Measurements from ENCODE around the gene IL5RA.

IL5RA gene

DNA sequence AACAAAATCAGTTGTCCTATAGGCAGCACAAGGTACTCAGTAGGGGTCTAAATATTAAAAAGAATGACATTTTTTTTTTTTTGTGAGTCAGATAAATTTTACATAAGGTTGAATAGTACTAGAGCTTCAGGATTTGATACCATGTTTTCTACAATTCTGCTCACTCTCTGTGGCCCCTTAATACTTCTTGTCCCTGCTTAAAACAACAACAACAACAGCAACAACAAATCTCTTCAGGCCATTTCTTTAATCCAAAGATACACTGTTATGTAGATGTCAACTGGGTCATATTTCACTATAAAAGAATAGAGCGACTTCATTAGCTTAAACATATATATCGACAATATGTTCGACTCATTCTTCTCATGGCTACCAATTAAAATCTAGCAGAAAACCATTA lies 3.0 kb downstream of the IL5RA start:
- DNase-seq (ENCODE audit: low read depth) = no peak

DNA sequence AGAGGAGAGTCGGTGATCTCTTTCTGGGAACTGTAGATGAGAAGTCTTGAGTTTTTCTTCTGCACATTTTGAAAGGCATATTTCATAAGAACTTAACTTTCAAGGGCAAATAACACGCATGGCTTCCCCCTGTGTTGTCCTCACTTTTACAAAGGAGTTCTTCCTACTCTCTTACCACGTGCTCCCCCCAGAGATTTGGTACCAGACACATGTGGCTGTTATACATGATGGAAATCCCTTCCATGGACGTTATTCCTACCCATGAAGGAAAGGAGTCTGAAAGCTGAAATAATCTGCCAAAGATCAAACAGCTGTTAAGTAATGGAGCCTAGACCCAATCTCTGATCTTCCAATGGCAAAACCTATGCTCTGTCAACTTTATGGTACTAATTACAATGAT lies 4.4 kb downstream of the IL5RA start:
- DNase-seq (ENCODE audit: low read depth) = no peak

DNA sequence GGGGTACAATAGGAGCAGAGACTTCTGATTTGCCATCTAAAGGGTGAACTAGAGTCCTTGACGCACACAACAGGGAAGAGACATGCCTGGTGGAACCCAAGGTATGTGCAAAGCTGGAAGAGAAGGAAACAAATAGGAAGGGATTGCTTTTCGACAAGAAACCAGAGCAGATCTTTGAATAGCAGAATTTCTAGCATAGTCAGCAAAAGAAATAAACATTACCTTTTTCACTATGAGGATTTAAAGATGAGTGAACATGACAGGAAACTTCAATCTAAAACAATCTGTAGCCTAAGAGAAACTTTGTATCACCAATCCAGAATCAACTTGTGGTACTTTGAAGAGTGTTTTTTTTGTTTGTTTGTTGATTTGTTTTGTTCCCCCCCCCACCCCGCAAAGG lies 4.9 kb downstream of the IL5RA start:
- DNase-seq (ENCODE audit: low read depth) = no peak

DNA sequence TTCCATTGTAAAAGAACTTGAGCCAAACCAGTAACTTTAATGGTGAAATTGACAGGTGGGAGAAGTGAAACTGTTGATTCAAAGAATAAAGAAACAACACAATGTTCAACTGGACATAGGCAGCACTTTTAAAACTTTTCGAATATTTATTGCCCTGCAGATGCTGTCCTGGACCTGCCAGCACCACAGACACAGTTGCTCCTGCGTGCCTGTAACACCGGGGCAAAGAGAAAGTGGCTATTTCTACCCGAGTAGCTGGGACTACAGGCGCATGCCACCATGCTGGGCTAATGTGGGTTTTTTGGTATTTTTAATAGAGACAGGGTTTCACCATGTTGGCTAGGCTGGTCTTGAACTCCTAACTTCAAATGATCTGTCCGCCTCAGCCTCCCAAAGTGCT lies 7.4 kb downstream of the IL5RA start:
- DNase-seq (ENCODE audit: low read depth) = no peak

DNA sequence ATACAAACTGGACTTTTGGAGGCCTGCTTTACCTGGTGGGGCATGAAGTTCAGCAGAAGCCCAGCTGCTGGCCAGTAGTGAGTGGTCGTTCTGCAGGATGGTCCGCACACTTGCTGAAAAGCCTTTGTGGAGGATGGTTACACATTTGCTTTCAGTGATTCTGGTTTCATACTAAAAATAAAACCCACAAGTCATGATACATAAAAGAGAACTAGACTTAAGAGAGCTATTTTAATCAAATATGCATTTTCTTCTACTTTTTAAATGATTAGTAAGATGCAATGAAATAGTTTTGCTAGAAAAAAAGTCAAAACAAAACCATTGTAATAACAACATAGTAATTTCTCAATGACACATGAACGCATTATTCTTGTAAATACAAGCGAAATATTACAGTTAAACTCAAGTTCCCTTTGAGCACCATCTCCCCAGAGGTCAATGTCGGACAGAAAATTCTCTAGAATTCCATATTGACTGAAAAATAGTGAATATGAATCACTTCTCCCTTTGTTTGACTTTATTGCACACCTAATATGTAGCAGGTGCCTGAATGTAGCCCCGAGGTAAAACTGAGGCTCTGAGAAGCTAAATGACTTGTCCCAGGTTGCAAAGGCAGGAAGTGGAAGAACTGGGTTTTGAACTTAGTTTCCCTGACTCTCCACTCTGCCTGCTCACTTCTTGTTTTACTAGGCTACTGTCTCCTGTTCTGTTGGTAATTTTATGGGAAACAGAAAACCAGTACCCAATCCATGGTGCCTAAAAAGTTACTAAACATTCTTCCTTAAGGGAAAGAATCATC lies 8.3 kb downstream of the IL5RA start:
- no peak for DNase-seq (ENCODE audit: low read depth)

DNA sequence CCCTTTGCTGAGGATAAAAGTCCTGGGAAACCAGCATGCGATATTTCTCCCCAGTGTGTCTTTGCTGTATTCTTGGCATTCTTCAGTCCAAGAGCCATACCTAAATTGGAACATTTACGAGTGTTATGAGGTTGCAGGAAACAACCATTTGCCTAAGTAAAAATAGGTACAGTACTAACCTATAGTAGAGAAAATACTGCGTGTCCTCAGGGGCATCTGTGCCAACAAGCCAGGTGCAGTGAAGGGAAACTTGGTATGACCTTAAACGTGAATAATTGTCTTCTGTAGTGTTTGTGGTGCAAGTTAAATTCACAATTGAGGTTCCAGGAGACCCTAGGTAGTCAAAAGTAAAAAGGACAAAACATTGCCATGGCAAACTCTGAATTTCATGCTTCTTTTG lies 12.2 kb downstream of the IL5RA start:
- DNase-seq (ENCODE audit: low read depth) = no peak

DNA sequence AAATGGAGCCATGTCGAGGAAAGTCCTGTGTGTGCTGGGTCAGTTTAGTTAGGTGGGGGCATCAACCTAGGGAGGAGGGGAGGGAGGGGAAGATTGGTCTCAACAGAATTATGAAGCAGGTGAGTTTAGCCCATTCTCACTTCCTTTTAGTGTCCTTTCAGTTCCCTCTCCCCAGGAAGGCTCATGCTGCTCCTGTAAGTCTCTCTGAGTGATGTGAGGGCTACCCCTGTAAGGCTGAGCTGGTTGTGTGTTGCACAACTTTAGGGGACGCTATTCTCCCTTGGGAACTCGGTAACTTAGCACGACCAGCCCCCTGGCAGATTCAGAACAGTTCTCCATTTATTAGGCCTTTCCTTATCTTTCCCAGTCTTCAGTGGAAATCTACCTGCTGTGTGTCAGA lies 21.2 kb downstream of the IL5RA start:
- DNase-seq (ENCODE audit: low read depth) = no peak

DNA sequence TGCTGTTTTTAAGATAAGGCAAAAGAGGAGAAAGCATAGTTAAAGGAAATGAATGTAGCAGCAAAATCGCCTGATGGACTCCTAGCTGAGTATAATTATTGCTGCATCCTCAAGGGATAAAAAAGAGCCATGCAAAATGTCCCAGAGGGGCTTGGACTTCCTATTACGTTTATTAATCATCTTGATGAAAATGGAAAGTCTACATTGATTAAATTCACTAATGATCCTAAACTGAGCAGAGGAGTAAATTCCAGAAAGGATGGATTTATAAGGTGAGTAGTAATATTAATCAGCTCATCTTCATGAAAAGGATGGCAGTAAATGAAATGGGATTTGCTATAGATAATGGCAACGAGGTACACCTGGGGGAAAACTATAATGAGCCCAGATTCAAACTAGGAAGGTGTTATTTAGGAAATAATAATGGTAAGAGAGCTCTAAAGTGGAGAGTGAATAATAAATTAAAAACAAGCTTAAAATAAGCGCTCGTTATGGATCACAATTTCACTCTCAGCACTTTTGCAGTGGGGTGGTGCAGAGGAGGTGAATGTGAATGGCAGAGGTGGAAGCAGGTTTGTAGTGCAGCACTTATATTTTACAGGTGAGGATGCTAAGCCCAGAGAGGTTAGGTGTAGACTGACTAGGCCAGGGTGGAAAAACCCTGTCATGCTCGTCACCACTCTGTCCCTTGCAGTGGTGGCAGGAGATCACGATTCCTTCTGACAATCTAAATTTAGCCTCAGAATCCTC lies 22.3 kb downstream of the IL5RA start:
- DNase-seq (ENCODE audit: low read depth) = no peak

DNA sequence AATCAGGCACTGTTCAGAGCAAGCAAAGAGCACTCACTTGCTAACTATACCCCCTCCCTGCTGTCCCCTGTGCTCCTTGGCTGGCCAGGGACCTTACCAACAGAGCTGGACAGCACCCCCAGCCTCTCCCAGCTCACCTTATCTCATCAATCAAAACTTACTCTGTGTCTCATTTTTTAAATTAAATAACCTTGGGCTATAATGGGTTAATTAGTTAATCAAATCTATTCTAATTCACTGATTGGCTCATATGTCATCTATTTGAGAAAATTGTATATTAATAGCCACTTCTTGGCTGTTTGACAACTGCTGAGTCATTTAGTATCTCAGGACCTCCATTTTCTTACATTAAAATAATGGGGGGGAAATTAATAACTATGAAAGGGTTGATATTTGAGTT lies 22.9 kb downstream of the IL5RA start:
- DNase-seq (ENCODE audit: low read depth) = no peak

DNA sequence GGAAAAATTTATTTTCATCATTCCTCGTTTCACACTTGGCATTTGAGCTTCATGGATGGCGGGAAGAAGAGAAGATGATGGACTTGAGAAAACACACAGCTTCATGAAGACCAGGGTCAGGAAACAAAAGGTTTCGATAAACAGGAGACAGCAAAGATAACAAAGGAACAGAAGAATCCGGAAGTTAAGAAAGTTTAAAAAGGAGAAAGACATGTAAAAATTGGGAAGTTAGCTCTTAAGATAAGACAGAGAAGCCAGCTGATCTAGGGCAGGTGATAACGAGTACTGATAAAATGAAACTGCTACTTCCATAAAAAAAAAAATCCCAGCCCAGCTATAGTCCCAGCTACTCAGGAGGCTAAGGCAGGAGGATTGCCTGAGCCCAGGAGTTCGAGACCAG lies 23.9 kb downstream of the IL5RA start:
- no peak for DNase-seq (ENCODE audit: low read depth)

DNA sequence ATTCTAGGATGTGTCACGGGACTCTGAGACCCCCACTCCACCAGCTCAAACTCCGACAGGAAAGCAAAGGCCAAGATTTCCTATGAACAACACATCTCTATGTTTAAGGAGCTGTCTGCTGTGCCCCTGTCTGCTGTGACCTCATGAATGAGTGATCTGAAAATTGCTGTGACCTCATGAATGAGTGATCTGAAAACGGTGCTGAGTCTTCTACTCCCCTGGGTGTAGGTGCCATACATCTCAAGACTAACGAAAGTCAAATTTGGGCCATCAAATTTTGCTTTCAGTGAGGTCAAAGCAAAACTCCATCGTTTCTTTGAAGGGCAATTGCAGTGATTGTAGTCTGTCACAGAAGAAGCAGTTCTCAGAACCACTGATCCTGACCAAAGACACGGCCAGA lies 24.4 kb downstream of the IL5RA start:
- no peak for DNase-seq (ENCODE audit: low read depth)

DNA sequence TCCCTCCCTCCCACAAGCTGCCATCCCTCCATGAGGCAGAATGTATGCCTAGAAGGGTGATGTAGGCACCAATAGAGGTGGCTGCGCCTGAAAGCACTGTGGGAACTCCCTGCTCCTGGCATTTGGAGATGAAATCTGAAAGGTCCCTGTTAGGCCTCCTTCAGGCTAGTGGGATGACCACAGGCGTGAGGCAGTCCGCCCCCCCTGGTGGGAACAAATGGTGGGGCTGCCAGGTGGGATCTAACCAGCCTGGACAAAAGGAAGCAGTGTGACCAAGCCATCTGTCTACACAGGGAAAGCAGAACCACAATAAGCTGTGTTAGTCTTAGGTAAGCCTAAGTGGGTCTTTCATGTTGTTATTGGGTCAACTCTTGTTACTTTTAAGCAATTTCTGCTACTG lies 25.3 kb downstream of the IL5RA start:
- no peak for DNase-seq (ENCODE audit: low read depth)

DNA sequence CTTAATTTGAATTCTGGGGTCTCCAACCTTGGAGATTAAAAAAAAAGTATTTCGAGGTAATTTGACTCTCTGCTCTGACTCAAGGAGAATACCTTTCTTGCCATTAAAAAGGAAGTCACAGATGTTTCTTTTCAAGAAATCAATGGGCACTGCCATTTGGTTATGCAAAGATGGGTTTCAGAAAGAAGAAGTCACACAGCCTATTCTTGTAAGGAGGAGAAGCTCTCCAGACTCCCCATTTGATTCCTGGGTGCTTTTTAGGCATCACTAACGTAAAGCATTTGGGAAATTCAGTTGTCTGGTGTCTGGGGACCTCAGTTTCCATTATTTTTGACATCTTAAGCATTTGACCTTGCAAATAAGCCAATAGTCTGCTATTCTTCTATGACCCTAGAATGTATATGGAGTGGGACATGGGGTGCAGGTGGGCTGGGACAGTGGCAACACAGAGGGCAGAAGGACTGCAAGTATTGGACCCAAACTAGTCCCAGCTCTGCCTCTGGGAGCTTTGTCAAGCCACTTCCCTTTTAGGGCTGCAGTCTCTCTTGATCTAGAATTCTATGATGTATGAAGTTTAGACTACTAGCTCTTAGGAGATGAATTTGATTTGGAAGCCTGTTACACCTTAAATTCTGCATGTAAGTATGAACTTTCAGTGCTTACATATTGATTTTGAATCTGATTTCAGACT lies 27.8 kb downstream of the IL5RA start:
- no peak for DNase-seq (ENCODE audit: low read depth)

DNA sequence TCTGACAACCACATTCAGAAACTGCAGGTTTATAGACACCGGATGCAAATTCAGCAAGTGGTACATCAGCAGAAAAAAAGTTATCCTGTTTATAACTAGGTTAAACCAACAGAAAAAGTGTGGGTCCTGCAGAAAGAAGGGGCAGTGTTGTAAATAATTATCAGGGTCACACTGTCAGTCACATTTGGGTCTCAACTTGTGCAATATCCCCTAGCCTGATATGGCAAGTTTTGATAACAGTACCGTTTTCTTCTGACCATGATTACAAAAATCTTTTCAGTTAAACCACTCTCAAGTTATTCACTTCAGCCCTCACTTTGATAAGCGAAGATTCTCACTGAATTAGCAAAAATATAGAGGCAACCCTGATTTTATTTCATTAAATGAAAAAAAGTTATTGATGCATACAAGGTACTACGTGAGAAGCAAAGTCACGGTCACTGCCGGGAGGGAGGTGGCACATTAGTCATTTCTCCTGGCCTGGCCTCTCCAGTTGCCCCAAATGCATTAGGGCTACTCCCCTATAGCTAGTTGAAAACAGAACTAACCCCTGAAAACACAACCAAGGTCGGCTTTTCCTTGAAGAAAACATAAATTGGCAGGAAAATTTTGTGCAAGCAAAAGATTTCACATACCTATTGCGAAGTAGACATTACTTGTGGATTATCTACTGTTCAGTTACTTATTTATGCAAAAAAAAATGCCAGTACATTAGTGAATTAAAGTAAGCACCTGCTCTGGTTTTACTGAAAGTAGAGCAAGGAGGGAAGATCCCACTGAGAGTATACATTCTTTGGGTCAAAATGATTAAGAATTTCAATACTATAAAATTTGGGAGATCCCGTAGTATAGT lies 28.6 kb downstream of the IL5RA start:
- DNase-seq (ENCODE audit: low read depth) = no peak

DNA sequence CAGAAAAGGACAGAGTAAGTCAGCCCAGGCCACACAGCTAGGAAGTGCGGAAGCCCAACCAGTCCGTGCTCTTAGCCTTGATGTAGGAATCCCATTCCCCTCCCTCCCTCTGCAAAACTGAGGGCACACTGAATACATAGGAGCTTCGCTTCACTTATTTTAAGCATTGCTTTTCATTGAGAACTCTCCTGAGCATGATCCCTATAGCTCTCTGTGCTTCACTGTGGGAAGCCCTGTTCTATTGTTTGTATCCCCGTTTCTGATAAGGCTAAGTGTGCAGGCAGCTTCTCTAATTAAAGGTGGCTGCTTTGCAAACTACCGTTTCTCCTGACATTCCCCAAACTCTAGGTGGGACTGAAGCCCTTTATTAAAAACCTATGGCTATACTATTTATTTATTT lies 29.9 kb downstream of the IL5RA start:
- DNase-seq (ENCODE audit: low read depth) = no peak

DNA sequence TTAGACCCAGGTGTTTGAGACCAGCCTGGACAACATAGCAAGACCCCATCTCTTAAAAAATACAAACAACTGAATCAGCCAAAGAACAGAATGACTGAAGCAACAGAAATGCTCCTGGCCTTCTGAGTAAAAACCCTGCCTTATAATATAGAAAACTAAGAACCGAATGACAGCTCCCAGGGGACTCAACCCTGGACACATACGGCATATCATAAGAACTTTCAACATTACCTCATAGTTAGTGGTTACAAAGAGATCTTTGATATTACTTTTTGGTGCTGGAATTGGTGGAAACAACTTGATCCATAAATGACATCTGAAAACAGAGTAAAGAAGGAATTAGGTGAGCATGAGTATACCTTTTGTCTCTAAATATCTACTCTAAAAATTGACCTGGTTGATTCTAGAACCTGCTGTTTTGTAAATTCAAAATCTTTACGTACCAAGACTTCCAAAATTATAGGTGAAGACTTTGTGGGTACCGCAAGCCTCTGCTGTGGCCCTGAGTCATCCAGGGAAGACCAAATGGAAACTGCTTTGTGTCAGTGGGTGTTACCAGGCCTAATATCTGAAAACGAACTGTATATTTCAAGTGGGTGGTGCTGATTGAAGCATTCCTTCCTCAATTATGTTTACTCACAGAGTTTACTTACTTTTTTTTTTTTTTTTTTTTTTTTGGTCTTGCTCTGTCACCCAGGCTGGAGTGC lies 35.5 kb downstream of the IL5RA start:
- DNase-seq (ENCODE audit: low read depth) = no peak

DNA sequence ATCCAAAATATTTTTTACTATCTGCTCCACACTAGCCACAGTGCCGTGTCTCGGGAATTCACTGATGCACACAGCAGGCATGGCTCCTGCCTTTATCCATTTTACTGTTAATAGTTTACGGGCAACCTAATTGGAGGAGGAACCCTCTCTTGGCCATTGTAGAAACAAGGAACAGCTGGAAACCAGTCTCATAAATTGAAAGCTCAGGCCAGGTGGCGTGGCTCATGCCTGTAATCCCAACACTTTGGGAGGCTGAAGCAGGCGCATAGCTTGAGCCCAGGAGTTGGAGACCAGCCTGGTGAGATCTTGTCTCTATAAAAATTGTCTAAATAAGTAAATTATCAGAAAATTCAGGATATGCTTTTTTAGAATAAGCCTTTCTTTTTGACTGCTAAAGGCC lies 39.0 kb downstream of the IL5RA start:
- DNase-seq (ENCODE audit: low read depth) = no peak

DNA sequence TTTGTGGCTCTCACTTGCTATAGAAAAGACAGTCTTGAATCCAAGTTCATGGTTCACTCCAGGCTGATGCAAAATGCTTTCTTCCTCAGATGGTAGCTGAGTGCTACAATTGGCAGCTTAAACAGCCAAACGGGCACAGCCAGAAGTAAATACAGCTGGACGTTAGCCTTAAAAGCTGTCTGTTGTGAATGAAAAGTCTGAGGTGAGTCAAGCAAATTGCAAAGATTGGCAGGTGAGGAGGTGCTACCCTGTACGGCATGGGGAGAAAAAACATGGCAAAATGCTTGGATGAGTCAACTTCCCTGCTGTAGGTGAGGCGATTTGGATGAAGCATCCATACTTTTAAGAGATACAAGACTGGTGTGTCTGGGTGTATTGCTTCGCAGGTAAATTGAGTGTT lies 40.5 kb downstream of the IL5RA start:
- DNase-seq (ENCODE audit: low read depth) = no peak

DNA sequence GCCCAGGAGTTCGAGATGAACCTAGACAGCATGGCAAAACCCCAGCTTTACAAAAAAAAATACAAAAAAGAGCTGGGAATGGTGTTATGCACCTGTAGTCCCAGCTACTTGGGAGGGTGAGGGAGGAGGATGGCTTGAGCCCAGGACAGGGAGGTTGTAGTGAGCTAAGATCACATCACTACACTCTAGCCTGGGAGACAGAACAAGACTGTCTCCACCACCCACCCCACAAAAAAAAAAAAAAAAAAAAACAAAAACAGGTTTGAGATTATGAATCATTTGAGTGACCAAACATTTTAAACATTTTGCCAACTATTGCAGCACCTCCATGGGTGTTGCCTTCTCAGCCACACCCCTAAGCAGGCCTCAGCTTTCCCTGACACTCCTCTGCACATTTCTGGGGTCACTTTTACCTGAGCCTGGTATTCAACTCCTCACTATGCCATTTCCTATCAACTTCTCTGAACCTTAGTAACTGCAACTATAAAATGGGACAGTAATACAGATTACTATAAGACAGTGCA lies 41.8 kb downstream of the IL5RA start:
- DNase-seq (ENCODE audit: low read depth) = no peak

DNA sequence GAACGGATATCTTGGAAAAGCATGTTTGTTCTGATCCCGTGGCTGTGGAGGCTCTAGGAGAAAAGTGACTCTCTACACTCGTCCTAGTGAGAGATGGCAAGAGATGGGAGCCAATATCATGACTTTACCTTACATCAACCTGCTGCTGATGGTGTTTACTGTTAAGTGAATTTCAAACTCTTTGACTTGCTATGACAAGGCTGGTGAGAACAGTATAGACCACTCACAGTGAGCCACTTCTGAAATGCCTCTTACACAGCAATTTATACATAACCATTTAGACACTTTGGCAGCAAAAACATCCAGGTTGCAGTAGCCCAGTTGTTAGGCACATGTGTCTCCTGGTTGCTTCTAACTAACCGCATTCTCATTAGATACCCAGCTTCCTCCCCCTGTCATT lies 43.3 kb downstream of the IL5RA start:
- no peak for DNase-seq (ENCODE audit: low read depth)

DNA sequence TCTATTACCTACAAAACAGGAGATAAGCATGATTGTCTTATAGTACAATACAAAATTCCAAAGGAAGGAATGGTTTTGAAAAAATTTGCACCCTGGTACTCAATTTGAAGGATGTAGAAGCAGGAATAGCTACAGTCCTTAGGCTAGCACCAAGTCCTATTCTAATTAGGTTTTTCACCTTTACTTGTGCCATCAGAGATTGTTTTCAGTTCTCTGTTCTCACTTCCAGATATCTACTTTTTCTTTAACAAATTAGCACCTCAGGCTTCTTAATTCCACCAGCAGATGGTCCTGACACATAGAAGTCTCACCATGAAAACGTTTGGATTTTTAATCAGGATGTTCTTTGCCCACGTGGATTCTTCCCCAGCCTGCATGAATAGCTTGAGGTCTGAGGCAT lies 43.8 kb downstream of the IL5RA start:
- no peak for DNase-seq (ENCODE audit: low read depth)
